Stimulated activated CD8-positive, alpha-beta memory T cell treated with anti-CD3 and anti-CD28 coated beads, Interleukin-4, amount 100 ng/mL, for 48 hours (primary cell): Measurements from ENCODE around the gene IGFBP4.
A peak's percentile ranks its signal among the peaks of the same experiment; 100 is the strongest.

Experiments
- DNase-seq: peaks from one replicate; pipeline ENCODE4 v3.0.0-alpha.2; 2020

Gene IGFBP4

DNA sequence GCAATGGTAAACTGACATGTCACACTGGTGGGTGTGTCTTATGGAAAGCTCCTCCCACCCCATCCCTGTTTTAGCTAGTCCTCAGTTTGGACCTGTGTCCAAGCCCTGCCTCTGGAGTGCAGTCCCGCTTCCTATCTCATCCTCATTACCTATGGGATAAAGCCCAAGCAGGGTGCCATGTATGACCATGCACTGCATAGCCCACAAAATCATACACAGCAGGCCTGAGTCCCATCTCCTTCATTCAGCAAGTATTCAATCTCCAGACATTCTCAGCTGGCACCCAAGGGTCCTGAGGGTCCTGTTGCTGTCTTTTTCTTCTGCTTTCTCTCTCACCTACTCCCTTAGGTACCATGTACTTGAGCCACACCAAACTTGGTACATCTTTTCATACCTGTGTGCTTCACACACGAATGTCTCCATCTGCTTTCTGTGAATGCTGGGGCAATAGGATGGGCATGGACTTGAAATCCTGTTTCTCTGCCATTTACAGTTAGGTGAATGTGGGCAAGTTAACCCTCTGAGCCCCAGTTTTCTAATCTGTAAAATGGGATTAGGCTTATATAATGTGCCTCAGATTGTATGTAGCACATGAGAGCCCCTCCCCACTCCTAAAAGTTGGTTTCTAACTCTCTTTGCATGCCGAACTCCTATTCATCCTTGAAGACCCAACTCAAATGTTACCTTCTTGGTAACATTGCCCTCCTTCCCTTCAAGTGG lies 29.6 kb downstream of the IGFBP4 start:
- no peak for DNase-seq

DNA sequence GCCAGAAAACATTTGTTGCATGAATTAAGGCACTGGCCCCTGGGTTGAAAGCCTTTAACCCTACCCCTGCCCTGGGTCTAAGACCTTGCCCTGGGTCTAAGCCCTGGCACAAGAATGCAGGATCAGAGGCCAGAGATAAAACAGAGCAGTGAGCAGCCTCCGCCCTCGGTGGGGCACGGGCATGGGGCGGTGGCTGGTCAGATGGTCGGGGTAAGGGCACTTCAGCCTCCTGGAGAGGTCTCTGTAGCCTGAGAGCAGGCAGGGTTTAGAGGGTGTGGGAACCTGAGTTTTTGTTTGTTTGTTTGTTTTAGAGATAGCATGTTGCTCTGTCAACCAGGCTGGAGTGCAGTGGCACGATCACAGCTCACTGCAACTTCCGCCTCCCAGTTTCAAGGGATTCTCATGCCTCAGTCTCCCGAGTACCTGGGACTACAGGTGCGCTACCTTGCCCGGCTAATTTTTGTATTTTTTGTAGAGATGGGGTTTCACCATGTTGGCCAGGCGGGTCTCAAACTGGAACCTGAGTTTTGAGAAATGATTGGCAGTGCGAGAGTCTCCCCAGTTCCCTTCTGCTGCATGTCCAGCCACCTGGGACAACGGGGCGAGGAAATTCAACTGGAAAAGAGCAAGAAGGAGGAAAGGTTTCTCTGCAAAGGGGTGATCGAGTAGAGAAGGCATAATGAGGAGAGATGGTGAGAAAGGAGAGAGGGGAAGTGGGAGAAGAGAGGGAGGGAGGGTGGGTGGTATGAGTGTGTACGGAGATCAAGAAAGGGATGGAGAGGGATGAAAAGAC lies 30.5 kb downstream of the IGFBP4 start:
- DNase-seq: no peak

DNA sequence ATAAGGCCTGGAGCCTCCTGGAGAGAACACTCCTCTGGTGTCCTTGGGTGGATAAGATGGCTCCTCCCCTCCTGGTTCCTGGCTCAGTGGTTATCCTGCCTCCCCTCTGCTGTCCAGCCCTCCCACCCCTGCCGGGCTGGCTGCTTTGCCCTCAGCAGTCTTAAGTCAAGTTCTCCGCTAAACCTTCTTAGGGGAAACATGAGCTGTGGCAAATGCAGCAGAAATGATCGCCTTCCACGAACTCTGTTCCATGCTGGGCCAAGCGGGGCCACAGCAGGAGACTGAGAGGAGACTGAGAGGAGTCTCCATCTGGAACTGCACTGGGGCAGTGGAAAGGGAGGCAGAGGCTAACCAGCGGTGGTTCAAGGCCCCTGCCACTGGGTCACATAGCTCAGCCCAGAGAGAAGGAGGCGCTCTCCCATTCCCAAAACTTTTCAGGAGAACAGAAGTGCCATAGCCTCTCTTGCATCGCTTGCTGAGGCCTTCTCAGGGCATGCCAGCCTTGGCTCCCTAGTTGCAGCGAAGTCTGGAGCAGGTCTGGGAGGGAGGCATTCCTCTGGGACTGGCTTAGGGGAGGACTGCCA lies 31.3 kb downstream of the IGFBP4 start:
- DNase-seq: no peak

DNA sequence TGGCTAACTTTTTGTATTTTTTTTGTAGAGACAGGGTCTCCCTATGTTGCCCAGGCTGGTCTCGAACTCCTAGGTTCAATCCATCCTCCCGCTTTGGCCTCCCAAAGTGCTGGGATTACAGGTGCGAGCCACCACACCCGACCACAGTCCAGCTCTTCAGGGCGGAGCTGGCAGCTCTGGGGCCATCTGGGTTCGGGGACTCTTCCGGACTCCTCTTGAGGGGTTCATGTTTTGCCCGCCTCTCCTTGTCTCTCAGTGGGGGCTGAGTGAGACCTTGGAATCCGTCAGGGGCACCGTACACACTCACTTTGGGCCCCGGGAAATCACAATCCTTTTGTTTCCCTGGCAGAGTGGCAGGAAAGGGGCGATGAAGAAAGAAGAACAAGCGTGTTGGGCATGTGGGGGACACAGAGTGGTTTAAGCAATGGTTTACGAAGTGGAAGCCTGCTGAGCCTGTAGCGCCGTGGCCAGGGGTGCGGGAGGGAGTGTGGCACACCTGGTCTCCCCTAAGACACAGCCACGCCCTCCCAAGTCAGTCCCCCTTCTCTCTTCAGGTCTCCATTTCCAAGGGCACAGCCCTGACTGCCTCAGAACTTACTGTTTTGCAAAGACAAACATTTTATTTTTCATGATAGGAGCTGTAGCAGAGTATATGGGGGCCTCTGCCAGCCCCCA lies 32.1 kb downstream of the IGFBP4 start:
- no peak for DNase-seq

DNA sequence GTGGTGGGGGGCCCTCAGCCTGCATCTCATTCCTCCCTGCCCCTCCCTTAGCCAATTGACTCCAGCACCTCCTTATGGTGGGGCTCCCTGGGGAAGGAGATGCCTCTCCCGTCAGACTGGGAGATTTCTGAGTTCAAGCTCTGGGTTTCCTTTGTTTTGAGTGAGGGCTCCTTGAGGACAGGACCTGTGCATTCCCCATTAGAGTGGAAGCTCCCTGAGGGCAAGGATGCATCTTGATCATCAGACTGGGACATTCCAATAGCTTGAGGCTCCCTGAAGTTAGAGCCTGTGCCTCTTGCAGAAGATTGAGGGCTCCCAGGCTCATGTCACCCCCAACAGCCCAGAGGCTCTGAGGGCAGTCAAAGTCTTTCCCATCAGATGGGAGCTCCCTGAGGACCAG lies 34.5 kb downstream of the IGFBP4 start:
- no peak for DNase-seq

DNA sequence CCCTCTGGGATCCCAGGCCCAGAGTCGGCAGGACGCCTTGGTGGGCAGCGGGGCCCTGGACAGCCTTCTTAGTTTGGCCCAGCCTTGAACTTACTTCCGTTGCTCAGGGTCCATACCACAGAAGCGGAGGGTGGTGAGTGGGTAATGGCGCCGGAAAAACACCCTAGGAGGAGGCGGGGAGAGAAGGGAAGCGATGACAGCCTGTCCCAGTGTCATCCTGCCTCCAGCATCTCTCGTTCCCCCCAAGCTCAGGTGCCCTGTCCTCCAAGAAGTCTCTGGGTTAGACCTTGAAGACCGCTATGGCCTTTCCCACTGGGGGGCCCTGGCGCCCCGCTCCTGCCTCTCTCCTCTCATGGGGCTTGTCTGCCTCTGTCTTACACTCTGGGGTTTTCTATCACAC lies 35.2 kb downstream of the IGFBP4 start:
- no peak for DNase-seq

DNA sequence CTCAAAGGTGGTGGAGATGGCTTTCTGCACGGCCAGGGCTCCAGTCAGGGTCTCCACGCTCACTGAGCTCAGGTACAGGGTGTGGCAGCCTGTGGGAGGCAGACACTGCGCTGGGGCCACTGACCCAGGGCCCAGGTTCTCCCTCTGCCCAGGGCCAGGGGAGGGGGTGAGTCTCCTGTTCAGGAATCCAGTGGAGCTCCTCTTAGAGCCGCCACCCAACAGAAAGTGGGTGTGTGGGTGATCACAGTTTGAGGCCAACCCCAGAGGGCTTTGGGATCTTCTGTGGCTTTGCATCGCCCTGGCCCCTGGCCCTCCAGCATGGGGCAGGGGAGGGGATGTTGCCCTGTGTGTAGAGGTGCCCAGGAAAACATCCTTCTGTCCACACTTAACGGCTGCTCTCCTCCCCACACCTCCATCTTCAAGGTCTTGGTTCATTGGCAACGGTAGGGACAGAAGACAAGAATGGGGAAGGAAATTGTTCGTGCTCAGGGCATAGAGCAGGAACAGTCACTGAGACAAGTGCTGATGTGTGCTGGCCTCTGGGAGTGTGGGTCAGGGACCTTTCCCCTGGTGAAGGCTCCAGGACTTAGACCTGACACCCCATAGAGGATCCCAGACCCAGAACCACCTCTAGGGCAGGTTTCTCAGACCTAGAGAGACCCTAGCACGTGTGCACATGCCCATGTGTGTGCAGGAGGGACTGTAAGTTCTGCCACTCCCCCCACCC lies 36.7 kb downstream of the IGFBP4 start:
- peak; percentile 46 for DNase-seq

DNA sequence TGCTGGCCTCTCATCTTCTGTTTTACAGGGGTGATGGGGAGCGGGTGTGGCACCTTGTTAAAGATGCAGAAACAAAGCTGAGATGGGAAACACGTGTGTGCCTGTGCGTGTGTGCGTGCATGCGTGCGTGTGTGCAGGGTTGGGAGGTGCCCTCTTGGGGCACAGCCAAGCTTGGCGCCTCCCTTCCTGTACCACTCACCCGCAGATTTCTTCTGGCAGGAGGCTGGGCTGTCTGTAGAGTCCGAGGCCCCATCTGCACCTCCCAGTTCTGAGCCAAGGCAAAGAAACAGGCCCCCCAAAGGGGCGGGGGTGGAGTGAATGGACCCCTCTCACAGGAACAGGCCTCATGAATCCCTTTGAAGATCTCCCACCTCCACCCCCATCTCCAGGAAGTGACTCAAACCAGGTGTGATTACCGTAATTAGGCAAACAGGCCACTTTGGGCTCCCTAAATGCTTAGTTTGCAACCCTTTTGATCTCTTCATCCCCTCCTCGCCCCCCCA lies 37.3 kb downstream of the IGFBP4 start:
- peak; percentile 88 for DNase-seq

DNA sequence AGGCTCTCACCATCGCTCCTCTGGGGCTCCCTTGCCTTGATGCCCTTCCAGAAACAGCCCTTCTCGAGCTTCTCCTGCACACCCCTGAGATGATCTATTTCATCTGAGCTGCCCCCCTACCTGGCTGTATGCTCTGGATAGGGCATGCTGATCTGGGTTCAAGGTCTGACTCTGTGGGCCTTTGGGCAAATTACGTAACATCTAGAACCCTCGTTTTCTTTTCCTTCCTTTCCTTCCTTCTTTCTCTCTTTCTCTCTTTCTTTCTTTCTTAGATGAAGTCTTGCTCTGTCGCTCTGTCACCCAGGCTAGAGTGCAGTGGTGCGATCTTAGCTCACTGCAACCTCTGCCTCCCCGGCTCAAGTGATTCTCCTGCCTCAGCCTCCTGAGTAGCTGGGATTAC lies 37.9 kb downstream of the IGFBP4 start:
- DNase-seq: no peak

DNA sequence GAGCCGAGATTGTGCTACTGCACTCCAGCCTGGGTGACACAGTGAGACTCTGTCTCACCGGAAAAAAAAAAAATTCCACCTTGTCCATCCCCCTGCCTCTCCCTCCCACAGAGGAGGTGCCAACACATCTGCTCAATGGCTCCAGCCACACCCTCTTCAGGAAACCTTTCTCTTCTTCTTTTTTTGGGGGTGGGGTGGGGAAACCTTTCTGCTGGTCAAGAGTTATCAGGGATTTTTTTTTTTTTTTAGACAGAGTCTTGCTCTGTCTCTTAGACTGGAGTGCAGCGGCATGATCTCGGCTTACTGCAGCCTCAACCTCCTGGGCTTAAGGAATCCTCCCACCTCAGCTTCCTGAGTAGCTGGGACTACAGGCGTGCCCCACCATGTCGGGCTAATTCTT lies 39.5 kb downstream of the IGFBP4 start:
- no peak for DNase-seq

DNA sequence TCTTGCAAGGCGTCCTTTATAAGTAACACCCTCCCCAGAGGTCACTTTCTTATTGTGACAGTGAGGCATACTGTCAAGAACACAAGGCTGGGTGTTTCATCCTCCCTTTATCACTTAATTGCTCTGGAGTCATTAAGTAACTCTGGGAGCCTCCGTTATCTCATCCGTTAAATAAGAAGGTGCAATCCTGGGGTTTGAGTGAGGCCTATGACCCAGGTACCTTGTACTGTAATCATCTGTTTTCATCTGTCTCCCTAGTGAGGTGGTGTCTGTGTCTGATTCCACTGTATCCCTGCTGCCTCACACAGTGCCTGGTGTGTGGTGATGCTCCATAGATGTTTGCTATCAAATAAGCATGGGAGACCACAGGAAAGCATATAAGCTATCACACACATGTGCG lies 40.4 kb downstream of the IGFBP4 start:
- DNase-seq: no peak

DNA sequence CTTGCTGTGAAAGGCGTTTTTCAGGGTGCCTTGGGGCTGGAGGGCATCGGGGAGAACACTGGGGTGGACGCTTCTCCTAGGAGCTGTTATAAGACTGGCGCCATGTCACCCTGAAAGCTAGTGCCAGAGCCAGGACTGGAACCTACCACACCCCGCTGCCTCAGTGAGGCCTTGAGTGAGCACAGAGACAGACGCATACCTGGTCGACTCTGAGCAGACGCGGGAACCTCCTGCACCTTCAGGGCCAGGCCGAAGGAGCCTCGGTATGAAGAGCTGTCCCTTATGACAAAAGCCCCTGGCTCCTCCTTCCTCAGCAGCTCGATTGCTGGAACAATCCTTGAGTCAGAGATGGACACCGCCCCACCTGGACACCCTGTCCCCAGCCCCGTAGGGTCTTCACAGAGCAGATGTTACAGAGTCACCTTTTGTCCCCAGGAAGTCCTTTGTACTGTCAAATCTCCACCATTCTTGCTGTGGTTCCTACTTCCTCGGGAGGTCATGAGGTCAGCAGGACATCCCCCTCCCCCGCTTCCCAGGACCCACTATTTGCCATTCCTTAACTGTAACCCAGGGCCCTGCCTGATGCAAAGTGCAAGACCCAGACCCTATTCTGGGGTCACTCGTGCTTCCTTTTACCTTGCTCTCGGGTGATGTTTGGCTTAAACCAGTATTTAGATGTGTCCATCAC lies 41.2 kb downstream of the IGFBP4 start:
- no peak for DNase-seq

DNA sequence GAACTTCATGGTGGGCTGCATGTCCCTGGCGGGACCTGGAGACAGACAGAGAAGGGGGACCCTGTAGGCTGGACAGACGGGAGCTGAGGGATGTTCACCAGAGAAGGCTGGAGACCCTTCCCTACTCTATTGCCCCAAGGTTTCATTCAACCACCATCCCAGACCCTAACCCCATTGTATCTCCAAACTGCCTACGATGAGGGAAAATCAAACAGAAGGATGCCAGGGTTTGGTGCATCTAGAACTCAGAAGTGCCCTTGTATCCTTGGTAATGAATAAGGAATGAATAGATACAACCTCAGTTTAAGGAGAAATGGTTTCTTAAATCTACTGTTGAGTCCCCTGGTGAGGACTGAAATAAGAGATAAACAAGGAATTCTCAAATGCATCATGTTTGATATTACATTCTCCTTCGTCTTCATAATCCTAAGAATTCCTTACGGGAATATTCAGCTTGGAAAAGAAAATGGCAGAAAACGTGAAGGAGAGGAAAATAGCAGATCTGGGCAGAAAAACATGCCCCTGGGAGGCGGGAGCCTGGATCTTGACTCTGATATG lies 41.8 kb downstream of the IGFBP4 start:
- DNase-seq: no peak

DNA sequence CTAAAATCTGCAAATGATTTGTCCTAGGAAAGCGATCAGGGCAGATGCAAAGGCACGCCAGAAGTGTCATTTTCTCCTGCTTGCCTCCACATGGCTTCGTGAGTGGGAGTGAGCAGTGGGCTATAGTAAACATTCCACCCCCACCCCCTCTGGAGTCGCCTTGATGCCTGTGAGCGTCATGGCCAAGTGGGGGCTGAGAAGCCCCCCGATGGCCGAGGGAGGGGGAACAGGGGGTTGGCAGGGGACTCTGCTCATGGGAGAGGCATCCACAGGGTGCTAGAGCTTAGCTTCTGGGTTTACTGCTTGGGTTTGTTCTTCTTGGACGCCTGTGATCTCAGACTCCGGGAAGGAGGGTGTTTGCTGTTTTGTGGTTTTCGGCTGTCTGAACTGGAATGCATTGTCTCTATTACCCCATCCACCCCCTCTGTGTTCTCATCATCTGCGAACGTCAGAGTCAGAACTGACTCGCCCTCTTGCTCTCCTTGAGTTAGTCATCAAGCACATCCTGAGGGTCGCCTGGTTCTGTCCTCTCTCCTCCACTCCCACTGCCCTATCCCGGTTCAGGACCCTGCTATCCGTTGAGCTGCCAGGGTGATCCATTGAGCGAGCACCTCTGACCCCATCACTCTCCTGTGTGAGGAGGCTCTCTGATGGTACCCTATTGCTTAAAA lies 42.7 kb downstream of the IGFBP4 start:
- DNase-seq: peak; percentile 40

DNA sequence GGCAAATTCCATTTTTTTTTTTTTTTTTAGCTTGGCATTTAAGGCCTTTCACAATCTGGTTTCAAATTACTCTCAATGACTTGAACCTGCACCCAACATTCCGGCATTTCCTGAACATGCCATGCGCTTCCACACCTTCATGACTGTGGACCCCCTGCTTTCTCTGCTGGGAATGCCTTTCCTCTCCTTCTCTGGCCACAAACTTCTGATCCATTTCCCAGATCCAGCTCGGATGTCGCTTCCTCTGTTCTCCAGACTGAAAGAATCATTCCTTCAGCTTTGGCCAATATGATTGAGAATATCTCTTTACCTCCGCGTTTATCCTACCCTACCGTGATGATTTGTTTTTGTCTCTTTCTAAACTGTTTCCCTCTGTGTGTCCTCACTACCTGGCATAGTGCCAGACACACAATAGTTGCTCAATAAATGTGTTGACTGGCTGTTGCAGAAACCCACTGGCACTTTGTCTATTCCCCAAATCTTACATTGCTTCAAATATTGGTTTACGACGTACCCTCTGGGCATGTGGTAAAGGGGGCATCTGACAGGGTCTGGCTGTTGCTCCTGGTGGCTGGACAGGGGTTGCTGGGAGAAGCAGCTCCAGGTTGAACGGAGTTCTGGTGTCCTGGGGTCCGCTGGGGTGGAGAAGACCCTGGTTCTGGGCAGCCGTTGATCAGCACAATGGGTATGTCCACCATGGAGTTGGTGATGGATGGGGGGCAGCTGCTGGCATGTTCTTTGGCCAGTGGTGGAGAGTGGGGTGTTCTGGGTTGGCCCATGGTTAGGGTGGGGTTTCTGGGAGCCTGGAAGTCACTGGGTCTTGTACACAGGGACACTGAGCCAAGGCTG lies 43.5 kb downstream of the IGFBP4 start:
- DNase-seq: no peak

DNA sequence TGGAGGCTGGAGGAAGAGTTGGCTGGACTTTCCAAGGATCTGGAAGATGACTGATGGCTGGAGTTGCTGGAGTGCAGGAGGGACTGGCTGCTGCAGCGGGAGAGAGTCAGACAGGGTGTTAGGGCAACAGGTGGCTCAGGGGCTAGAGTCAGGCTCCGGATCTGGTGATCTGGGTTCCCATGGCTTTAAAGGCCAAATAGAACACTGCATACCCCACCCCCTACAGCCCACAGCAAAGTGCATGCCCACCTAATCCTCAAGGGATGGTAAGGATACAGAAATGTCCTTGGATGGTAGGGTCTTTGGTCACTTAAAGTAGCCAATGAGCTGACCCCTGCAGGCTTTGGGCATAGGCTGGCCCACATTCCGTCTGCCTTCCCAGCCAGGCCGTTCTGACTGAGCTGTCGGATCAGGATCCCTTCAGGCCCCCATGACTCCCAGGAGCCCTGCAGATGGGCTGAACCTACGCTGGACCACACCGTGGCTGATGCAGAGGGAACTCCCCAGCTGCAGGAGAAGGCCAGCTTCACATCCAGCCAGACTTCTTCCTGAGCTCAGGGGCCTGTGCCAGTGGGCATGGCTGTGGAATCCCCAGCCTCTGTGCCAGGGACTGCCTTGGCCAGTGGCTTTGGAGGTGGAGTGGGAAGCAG lies 44.2 kb downstream of the IGFBP4 start:
- no peak for DNase-seq

DNA sequence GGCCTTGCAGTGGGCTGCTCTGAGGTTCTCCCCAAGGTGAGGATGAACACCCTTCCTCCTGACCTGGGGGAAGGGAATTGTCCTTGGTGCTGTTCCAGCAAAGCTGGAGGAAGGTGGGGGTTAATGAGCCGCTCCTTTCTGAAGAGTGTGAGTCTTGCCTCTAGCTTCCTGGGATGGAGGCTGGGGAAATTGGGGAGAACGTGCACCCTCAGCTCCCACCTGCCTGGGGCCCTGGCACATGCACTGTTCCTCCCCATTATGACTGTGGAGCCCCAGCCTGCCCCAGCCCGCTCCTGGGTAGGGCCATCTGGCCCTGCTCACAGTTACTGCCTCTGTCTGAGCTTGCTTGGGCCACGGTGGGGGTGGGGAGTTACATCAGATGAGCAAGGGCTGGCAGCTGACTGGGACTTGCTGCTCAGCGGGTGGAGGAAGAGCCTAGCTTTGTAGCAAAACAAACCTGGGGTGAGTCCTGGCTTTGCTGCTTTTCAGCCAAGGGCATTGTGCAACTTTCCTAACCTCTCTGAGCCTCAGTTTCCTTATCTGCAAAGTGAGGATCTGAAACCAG lies 47.1 kb downstream of the IGFBP4 start:
- DNase-seq: no peak

DNA sequence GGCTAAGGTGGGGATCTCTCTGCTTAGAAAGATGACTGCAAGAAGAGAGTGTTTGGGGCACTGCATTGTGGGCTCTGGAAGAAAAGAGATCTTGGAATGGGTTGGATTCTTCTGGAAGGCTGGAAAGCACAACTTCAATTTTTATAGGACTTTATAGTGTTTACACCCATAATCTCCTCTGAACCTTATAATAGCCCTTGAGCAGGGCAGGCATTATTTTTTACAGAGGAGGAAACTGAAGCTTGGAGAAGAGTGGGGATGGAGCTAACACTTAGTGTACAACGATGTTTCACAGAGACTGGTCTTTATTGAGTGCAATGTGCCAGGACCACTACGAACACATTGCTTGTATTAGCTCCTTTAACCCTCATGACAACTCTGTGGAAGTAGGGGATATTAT lies 47.7 kb downstream of the IGFBP4 start:
- no peak for DNase-seq

DNA sequence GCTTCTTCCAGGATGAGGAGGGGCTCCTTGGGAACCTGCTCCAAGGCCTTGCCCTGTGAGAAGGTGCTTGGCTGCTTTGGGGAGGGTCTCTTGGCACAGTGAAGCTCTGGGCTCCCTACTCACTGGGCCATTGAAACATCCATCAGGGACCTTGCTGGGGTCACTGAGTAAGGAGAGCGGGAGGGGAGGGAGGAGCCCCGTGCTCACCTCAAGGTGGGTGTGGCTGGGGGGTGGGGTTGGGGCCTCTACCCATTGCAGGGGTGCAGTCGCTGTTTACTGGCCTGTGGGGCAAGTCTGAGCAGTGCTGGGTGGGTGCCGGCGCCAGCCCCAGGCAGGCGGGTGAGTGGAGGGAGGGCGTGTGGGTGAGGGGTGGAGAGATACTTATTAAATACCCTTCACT lies 48.2 kb downstream of the IGFBP4 start:
- DNase-seq: no peak
